Gastroesophageal sphincter (tissue), 4 donors: ENCODE data around the gene VWA8. TPM values are rescaled to one million over a fixed set of nuclear protein-coding genes. Genes with fewer than 3 reads are reported as not detected.

Source experiments
- ATAC-seq: fragments of 150-250 bp; one replicate; pipeline ENCODE4 v1.9.1; 2016; ENCODE audit warnings: mild to moderate bottlenecking, moderate library complexity
- H3K27ac ChIP-seq, 4 donors: fragments of 200-600 bp; sonication (generic) in 3 of 4; 1 replicate in 3 of 4; 2 replicates in 1 of 4; pipeline ENCODE4 v1.5.1; 2016 to 2019
- H3K27me3 ChIP-seq: fragments of 200-600 bp; sonication (generic); one replicate; pipeline ENCODE4 v1.5.1; 2019
- H3K36me3 ChIP-seq, 2 donors: fragments of 200-600 bp; sonication (generic); one replicate each; pipeline ENCODE4 v1.5.1; 2019; ENCODE audit warnings: control low read depth in 1 of 2
- H3K4me1 ChIP-seq, 3 donors: fragments of 200-600 bp; sonication (generic); 1 replicate in 2 of 3; 2 replicates in 1 of 3; pipeline ENCODE4 v1.5.1; 2016 to 2019; ENCODE audit warnings: control low read depth in 2 of 3
- H3K4me3 ChIP-seq, 2 donors: fragments of 200-600 bp; sonication (generic); one replicate each; pipeline ENCODE4 v1.5.1; 2019; ENCODE audit warnings: mild to moderate bottlenecking in 1 of 2, moderate library complexity in 1 of 2
- H3K9me3 ChIP-seq, 3 donors: fragments of 200-600 bp; sonication (generic); one replicate each; pipeline ENCODE4 v1.5.1; 2017 to 2019; ENCODE audit warnings: control low read depth in 2 of 3
- CTCF ChIP-seq, 4 experiments: fragments of 200-600 bp in 2 of 4; fragments of 450-650 bp in 2 of 4; sonication (generic) in 1 of 4; IDR thresholded peaks; one replicate each; pipeline ENCODE4 v1.5.1; 2017 to 2019; ENCODE audit warnings: antibody characterized with exemption in 4 of 4, mild to moderate bottlenecking in 2 of 4, moderate library complexity in 2 of 4
- EP300 ChIP-seq: sonication (generic); formaldehyde crosslinking; IDR thresholded peaks from one replicate; pipeline ENCODE4 v1.6.1; 2017; ENCODE audit warnings: antibody characterized with exemption, mild to moderate bottlenecking
- POLR2A ChIP-seq, 2 donors: fragments of 450-650 bp; IDR thresholded peaks; one replicate each; pipeline ENCODE4 v1.6.1; 2017; ENCODE audit warnings: antibody characterized with exemption in 2 of 2, mild to moderate bottlenecking in 2 of 2, moderate library complexity in 1 of 2
- POLR2AphosphoS5 ChIP-seq: sonication (generic); formaldehyde crosslinking; IDR thresholded peaks from one replicate; pipeline ENCODE4 v1.6.1; 2017; ENCODE audit warnings: antibody characterized with exemption
- WGBS, 2 donors: methylation state at CpG; one replicate each; pipeline ENCODE4 v1.1.5; 2018; ENCODE audit warnings: low coverage in 1 of 2; 5-methylcytosine and 5-hydroxymethylcytosine counted together
- total RNA-seq, 4 donors: library from RNA; depleted of rRNA; stranded (reverse); fragments of >200 nt; gene quantifications; one replicate each; pipeline ENCODE4 v1.1.0, GENCODE V29; 2016

VWA8 gene
- total RNA-seq, 4 donors from 2014 or later = 20.3 to 34.7 (median 23.9) TPM

GRCh38 chr13:41696163-41697003 is 264.5 kb downstream of the VWA8 start:
- no peak for TF ChIP-seq POLR2AphosphoS5
- TF ChIP-seq CTCF (IDR thresholded peaks at IDR 0.05) = no peak
- no peak for TF ChIP-seq EP300
- no peak for TF ChIP-seq POLR2A (IDR thresholded peaks at IDR 0.05)
- Histone ChIP-seq H3K9me3 (no peaks in the 10 kb centered on the region), H3K4me1 (peaks cover 13 to 55% (median 16%) of the 10 kb centered on the region in 3 donors), H3K36me3 (peaks cover 0 to 10% of the 10 kb centered on the region in 2 donors), H3K27ac (peak overlapping the region in 3 of 4 donors; percentile 1 to 79 (median 72)), H3K27me3 (no peaks in the 10 kb centered on the region), H3K4me3 (no peak overlapping the region)
- no peak for ATAC-seq

DNA sequence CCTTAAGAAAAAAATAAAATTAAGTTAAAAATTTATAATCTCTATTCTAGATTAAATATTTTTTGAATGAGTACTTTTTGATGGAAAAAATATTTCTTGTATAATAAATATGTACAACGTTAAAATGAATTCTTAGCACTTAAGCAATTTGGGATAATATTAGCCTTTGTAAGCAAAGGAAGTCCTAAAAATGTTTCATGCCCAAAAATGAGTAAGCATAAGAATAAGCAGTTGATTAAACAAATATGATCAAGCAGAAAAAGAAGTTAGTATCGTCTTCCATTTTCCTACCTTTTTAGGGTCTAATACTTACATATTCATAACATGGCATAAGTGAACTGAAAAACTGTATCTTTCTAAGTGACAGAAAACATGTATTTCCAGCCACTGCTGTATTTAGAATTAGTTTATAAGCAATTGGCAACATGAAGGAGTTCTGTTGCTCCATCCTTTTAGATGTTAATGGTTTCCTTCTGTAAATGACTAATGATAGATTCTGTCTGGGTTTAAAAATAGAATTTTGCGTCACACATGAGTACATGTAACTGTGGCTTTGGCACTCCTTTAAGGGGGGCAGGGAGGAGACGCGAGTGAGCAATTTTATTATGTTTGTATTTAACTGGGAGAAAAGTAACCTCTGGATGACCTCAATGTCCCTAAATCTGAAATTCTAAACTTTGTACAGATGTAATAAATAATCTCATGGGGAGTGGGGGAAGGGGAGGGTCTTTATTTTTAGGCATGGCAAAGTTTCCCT is 266.2 kb downstream of the VWA8 start:
- Histone ChIP-seq H3K27ac (peak overlapping the region; percentile 72 to 79 (median 75)), H3K4me3 (no peak overlapping the region), H3K27me3 (no peaks in the 10 kb centered on the region), H3K4me1 (peaks cover 7 to 39% (median 9%) of the 10 kb centered on the region in 3 donors), H3K9me3 (no peaks in the 10 kb centered on the region), H3K36me3 (peaks cover 0 to 24% of the 10 kb centered on the region in 2 donors)
- WGBS, 2 donors = 1 to 4% methylated on average over 5 of the region's 5 CpGs
- TF ChIP-seq POLR2A (IDR thresholded peaks at IDR 0.05) (no peak), CTCF (IDR thresholded peaks at IDR 0.05) (no peak), EP300 (peak; percentile 7), POLR2AphosphoS5 (peak; percentile 90)
- peak; percentile 93 for ATAC-seq

DNA sequence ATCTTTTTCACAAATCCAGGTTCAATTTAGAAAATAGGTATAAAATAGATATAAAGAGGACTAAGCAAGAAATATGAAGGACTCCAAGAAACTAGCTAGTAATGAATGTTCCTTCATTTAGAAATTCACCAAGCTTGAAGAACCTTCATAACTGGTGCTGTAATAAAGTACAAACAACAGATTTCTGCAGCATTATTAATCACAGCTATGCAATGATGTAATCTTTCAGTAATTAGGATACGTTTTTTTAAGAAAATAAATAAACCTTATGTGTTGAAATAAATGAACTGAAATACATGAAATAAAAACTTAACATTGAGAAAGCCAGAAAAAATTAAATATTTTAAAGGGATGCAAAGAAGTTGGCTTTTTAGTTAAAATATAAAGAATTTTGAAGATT is 267.5 kb downstream of the VWA8 start:
- Histone ChIP-seq H3K36me3 (peaks cover 0 to 16% of the 10 kb centered on the region in 2 donors), H3K4me1 (peaks cover 7 to 37% (median 9%) of the 10 kb centered on the region in 3 donors), H3K27ac (no peak overlapping the region), H3K27me3 (no peaks in the 10 kb centered on the region), H3K4me3 (no peak overlapping the region), H3K9me3 (no peaks in the 10 kb centered on the region)
- TF ChIP-seq EP300 = no peak
- TF ChIP-seq POLR2A (IDR thresholded peaks at IDR 0.05) = no peak
- TF ChIP-seq POLR2AphosphoS5 = no peak
- TF ChIP-seq CTCF (IDR thresholded peaks at IDR 0.05) = no peak
- 21 to 38% methylated on average over 1 of the region's 1 CpG for WGBS, 2 donors
- ATAC-seq = no peak

DNA sequence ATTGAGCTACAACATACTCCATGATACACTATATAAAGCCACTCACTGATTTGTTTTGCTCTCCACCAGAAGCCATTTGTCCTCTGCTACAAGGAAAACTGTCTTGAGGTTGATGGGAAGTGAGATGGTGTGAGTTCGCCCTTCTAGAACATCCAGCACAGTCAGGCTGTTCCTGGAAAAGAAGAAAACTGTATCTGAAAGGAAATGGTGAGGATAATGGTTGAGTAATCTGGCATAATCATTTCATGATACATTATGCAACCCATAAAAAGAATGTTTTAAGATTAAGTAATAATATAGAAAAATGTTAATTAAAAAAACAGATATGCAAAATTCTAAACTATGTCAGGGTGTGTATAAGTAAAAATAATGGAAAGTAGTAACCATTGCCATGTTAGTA is 269.6 kb downstream of the VWA8 start:
- 87 to 100% methylated on average over 1 of the region's 1 CpG for WGBS, 2 donors
- Histone ChIP-seq H3K27me3 (no peaks in the 10 kb centered on the region), H3K4me1 (peaks cover 7 to 29% (median 9%) of the 10 kb centered on the region in 3 donors), H3K36me3 (peaks cover 0 to 15% of the 10 kb centered on the region in 2 donors), H3K27ac (no peak overlapping the region), H3K9me3 (no peaks in the 10 kb centered on the region), H3K4me3 (no peak overlapping the region)
- no peak for ATAC-seq
- TF ChIP-seq EP300 = no peak
- TF ChIP-seq POLR2AphosphoS5 = no peak
- no peak for TF ChIP-seq CTCF (IDR thresholded peaks at IDR 0.05)
- TF ChIP-seq POLR2A (IDR thresholded peaks at IDR 0.05) = no peak
